Astrocyte (in vitro differentiated cells and primary cell): ENCODE measurements around the gene AMACR.

Experiments
- EZH2 ChIP-seq: IDR thresholded peaks from 2 replicates; pipeline ENCODE4 v1.6.1; 2012; ENCODE audit warnings: mild to moderate bottlenecking, low read length, inconsistent platforms; ENCODE audit not compliant: insufficient read depth
- TF ChIP-seq, protein P1 (sequence below): IDR thresholded peaks from 2 replicates; pipeline ENCODE4 v1.5.1; 2011; ENCODE audit warnings: low read depth, mild to moderate bottlenecking, inconsistent platforms, low read length, moderate library complexity; ENCODE audit not compliant: insufficient read depth

DNA sequence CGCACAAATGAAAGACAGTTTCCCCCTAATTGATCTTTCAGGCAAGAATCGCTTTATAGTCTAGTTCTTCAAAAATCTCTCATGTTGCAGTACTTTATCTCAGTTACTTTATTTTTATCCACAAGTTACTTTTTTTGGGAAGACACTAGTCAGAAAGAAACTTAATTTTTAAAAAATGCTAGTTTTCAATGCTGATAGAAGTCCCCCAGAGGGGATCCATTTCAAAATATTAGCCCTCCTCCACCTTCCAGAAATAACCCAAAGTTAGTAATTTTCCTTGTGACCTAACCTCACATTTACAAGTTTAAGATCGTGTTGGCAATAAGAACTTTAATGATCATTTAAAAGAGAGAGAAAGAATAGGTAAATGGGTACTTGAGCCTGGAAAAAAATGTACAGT lies 24.1 kb upstream of the AMACR start:
- TF ChIP-seq, protein P1, sequence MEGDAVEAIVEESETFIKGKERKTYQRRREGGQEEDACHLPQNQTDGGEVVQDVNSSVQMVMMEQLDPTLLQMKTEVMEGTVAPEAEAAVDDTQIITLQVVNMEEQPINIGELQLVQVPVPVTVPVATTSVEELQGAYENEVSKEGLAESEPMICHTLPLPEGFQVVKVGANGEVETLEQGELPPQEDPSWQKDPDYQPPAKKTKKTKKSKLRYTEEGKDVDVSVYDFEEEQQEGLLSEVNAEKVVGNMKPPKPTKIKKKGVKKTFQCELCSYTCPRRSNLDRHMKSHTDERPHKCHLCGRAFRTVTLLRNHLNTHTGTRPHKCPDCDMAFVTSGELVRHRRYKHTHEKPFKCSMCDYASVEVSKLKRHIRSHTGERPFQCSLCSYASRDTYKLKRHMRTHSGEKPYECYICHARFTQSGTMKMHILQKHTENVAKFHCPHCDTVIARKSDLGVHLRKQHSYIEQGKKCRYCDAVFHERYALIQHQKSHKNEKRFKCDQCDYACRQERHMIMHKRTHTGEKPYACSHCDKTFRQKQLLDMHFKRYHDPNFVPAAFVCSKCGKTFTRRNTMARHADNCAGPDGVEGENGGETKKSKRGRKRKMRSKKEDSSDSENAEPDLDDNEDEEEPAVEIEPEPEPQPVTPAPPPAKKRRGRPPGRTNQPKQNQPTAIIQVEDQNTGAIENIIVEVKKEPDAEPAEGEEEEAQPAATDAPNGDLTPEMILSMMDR: no peak
- TF ChIP-seq EZH2: no peak
